H1 (cell line): ENCODE measurements around the gene MAML1. TPM values are rescaled to one million over a fixed set of nuclear protein-coding genes. Genes with fewer than 3 reads are reported as not detected.
A peak's percentile ranks its signal among the peaks of the same experiment; 100 is the strongest.

ENCODE experiments used
- CBX8 ChIP-seq: fragments of 300-800, 300-1000 bp; sonication (generic); IDR thresholded peaks from 2 replicates; pipeline ENCODE4 v1.7.1; 2016; ENCODE audit warnings: low read depth, low read length, borderline replicate concordance
- CHD2 ChIP-seq: IDR thresholded peaks from 2 replicates; pipeline ENCODE4 v1.6.1; 2012; ENCODE audit warnings: low read length, improper control_type of control experiment
- EGR1 ChIP-seq: IDR thresholded peaks from 2 replicates; pipeline ENCODE4 v1.6.1; 2011; ENCODE audit warnings: low read depth, low read length, borderline replicate concordance
- EP300 ChIP-seq, 2 experiments: IDR thresholded peaks; 1 replicate in 1 of 2; 2 replicates in 1 of 2; pipeline ENCODE4 v1.6.1; 2011 to 2012; ENCODE audit warnings: low read depth in 2 of 2, low read length in 2 of 2, mild to moderate bottlenecking in 2 of 2, borderline replicate concordance in 1 of 2, inconsistent platforms in 1 of 2, moderate library complexity in 1 of 2
- FOSL1 ChIP-seq: IDR thresholded peaks from 2 replicates; pipeline ENCODE4 v1.6.1; 2011; ENCODE audit warnings: mild to moderate bottlenecking, low read depth, low read length, moderate library complexity; ENCODE audit not compliant: insufficient read depth
- RBBP5 ChIP-seq: IDR thresholded peaks from 2 replicates; pipeline ENCODE4 v1.7.1; 2012; ENCODE audit warnings: low read depth, mild to moderate bottlenecking, inconsistent platforms, low read length, moderate library complexity, borderline replicate concordance
- RXRA ChIP-seq: IDR thresholded peaks from 2 replicates; pipeline ENCODE4 v1.6.1; 2011; ENCODE audit warnings: low read depth, mild to moderate bottlenecking, low read length, moderate library complexity; ENCODE audit not compliant: insufficient read depth
- SP2 ChIP-seq: IDR thresholded peaks from 2 replicates; pipeline ENCODE4 v1.6.1; 2012; ENCODE audit warnings: mild to moderate bottlenecking, low read length, inconsistent platforms
- SRF ChIP-seq: IDR thresholded peaks from 2 replicates; pipeline ENCODE4 v1.6.1; 2011; ENCODE audit warnings: mild to moderate bottlenecking, low read depth, low read length, moderate library complexity
- YY1 ChIP-seq: IDR thresholded peaks from 2 replicates; pipeline ENCODE4 v1.6.1; 2011; ENCODE audit warnings: low read depth, mild to moderate bottlenecking, low read length
- polyA plus RNA-seq, 7 experiments: library from polyadenylated mRNA; depleted of rRNA in 3 of 7; stranded (reverse) in 5 of 7; unstranded in 2 of 7; fragments of >200 nt in 5 of 7; fragments of 200-250 nt in 2 of 7; gene quantifications; 1 replicate in 5 of 7; 2 replicates in 1 of 7; 4 replicates in 1 of 7; pipeline versions ENCODE4 v1.2.1 to v1.2.3, GENCODE V29; 2011 to 2013; ENCODE audit warnings: missing spikeins in 2 of 7, mixed read lengths in 2 of 7
- total RNA-seq: library from RNA; stranded (reverse); fragmentation: NEBNext Ultra II Directional; extraction: Animal tissue kit (Norgen Biotek cat#: 25700); gene quantifications from 2 replicates; pipeline ENCODE4 v1.2.1, GENCODE V29; 2021
- TF ChIP-seq, protein P1 (sequence below): fragments of 300-600 bp; sonication (generic); IDR thresholded peaks from 2 replicates; pipeline ENCODE4 v1.7.1; 2012; ENCODE audit warnings: low read length, moderate library complexity, mild to moderate bottlenecking, inconsistent platforms; ENCODE audit not compliant: insufficient replicate concordance

Gene MAML1
- total and polyA plus RNA-seq, 2 of the 8 experiments (the other 6 are each of a cell fraction or from before 2014, with no cell fraction given) = 17.1 to 41.9 TPM

- TF ChIP-seq SRF (no peak), SP2 (no peak), CBX8 (no peak), EGR1 (peak; percentile 58; the same call in 1 of the 2 replicates), YY1 (peak; percentile 67), EP300 (IDR thresholded peaks at IDR 0.05; ENCODE audit: borderline replicate concordance in 1 of 2, low read depth in 2 of 2, low read length in 2 of 2) (peak in 1 of 2 experiments; percentile 68; a peak in 1 of 3 replicates), CHD2 (no peak), FOSL1 (no peak), RXRA (0 out of 2 replicates have a peak, but pooled peaks have one; percentile 27), RBBP5 (0 out of 2 replicates have a peak, but pooled peaks have one; percentile 44)
- TF ChIP-seq, protein P1, sequence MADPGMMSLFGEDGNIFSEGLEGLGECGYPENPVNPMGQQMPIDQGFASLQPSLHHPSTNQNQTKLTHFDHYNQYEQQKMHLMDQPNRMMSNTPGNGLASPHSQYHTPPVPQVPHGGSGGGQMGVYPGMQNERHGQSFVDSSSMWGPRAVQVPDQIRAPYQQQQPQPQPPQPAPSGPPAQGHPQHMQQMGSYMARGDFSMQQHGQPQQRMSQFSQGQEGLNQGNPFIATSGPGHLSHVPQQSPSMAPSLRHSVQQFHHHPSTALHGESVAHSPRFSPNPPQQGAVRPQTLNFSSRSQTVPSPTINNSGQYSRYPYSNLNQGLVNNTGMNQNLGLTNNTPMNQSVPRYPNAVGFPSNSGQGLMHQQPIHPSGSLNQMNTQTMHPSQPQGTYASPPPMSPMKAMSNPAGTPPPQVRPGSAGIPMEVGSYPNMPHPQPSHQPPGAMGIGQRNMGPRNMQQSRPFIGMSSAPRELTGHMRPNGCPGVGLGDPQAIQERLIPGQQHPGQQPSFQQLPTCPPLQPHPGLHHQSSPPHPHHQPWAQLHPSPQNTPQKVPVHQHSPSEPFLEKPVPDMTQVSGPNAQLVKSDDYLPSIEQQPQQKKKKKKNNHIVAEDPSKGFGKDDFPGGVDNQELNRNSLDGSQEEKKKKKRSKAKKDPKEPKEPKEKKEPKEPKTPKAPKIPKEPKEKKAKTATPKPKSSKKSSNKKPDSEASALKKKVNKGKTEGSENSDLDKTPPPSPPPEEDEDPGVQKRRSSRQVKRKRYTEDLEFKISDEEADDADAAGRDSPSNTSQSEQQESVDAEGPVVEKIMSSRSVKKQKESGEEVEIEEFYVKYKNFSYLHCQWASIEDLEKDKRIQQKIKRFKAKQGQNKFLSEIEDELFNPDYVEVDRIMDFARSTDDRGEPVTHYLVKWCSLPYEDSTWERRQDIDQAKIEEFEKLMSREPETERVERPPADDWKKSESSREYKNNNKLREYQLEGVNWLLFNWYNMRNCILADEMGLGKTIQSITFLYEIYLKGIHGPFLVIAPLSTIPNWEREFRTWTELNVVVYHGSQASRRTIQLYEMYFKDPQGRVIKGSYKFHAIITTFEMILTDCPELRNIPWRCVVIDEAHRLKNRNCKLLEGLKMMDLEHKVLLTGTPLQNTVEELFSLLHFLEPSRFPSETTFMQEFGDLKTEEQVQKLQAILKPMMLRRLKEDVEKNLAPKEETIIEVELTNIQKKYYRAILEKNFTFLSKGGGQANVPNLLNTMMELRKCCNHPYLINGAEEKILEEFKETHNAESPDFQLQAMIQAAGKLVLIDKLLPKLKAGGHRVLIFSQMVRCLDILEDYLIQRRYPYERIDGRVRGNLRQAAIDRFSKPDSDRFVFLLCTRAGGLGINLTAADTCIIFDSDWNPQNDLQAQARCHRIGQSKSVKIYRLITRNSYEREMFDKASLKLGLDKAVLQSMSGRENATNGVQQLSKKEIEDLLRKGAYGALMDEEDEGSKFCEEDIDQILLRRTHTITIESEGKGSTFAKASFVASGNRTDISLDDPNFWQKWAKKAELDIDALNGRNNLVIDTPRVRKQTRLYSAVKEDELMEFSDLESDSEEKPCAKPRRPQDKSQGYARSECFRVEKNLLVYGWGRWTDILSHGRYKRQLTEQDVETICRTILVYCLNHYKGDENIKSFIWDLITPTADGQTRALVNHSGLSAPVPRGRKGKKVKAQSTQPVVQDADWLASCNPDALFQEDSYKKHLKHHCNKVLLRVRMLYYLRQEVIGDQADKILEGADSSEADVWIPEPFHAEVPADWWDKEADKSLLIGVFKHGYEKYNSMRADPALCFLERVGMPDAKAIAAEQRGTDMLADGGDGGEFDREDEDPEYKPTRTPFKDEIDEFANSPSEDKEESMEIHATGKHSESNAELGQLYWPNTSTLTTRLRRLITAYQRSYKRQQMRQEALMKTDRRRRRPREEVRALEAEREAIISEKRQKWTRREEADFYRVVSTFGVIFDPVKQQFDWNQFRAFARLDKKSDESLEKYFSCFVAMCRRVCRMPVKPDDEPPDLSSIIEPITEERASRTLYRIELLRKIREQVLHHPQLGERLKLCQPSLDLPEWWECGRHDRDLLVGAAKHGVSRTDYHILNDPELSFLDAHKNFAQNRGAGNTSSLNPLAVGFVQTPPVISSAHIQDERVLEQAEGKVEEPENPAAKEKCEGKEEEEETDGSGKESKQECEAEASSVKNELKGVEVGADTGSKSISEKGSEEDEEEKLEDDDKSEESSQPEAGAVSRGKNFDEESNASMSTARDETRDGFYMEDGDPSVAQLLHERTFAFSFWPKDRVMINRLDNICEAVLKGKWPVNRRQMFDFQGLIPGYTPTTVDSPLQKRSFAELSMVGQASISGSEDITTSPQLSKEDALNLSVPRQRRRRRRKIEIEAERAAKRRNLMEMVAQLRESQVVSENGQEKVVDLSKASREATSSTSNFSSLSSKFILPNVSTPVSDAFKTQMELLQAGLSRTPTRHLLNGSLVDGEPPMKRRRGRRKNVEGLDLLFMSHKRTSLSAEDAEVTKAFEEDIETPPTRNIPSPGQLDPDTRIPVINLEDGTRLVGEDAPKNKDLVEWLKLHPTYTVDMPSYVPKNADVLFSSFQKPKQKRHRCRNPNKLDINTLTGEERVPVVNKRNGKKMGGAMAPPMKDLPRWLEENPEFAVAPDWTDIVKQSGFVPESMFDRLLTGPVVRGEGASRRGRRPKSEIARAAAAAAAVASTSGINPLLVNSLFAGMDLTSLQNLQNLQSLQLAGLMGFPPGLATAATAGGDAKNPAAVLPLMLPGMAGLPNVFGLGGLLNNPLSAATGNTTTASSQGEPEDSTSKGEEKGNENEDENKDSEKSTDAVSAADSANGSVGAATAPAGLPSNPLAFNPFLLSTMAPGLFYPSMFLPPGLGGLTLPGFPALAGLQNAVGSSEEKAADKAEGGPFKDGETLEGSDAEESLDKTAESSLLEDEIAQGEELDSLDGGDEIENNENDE = no peak
These were observed 86.2 kb downstream of the MAML1 start (continued) for GRCh38 chr5:179818746-179819295.
